Activated T-helper 1 cell treated with anti-CD3 and anti-CD28 coated beads, Interleukin-12 subunit alpha, Interleukin-12 subunit beta, Interleukin-2, Interleukin-4 antibody, amounts not matched to agents 30 ng/mL and 10 ng/mL and 1 ng/mL, durations not matched to agents 14 hours and 24 hours and 36 hours (primary cell): ENCODE results near the gene ST7. TPM values are rescaled to one million over a fixed set of nuclear protein-coding genes. Genes with fewer than 3 reads are reported as not detected.
"Not testable (repeated sequence)": the region's sequence is repeated elsewhere in the genome, so short reads cannot be mapped to it uniquely, and the experiment has no call there.

Experiments used
- DNase-seq: peaks from one replicate; pipeline ENCODE4 v3.0.0; 2021; ENCODE audit warnings: low spot score
- H3K27ac Mint-ChIP-seq: one replicate; pipeline ENCODE4 v1.8.0; 2021; ENCODE audit warnings: mild to moderate bottlenecking, mixed read lengths
- H3K27me3 Mint-ChIP-seq: one replicate; pipeline ENCODE4 v1.8.0; 2022; ENCODE audit warnings: mild to moderate bottlenecking, moderate library complexity, mixed read lengths; ENCODE audit not compliant: insufficient read depth
- H3K36me3 Mint-ChIP-seq: one replicate; pipeline ENCODE4 v1.8.0; 2021; ENCODE audit warnings: low read depth, mixed read lengths
- H3K4me1 Mint-ChIP-seq: one replicate; pipeline ENCODE4 v1.8.0; 2021; ENCODE audit warnings: low read depth, mixed read lengths
- H3K4me3 Mint-ChIP-seq: one replicate; pipeline ENCODE4 v1.8.0; 2021; ENCODE audit warnings: mild to moderate bottlenecking, moderate library complexity, mixed read lengths
- H3K9me3 Mint-ChIP-seq: one replicate; pipeline ENCODE4 v1.8.0; 2021; ENCODE audit warnings: mixed read lengths
- intact Hi-C: fragments of 100-400 bp; cut with micrococcal nuclease; formaldehyde crosslinking; loops from one replicate; pipeline ENCODE4 v1.15.1; 2024
- total RNA-seq: library from RNA; stranded (reverse); gene quantifications from 2 replicates; pipeline ENCODE4 v1.2.3, GENCODE V29; 2022

The ST7 gene
- total RNA-seq, 1 donor from 2014 or later, result 5.8 TPM

- DNase-seq, result no peak
- no peak overlapping the region for H3K4me3 Mint-ChIP-seq
- no peaks in the 10 kb centered on the region for H3K4me1 Mint-ChIP-seq
- H3K27ac Mint-ChIP-seq, result no peak overlapping the region
- H3K36me3 Mint-ChIP-seq, result no peaks in the 10 kb centered on the region
- no peaks in the 10 kb centered on the region for H3K27me3 Mint-ChIP-seq
- intact Hi-C loops, result no loop called here
- no peaks in the 10 kb centered on the region for H3K9me3 Mint-ChIP-seq
Measured at GRCh38 chr7:117229350-117229749, 276.0 kb downstream of the ST7 start.

- intact Hi-C loops, result no loop called here
- Mint-ChIP-seq H3K4me3 (no peak overlapping the region), H3K4me1 (no peaks in the 10 kb centered on the region), H3K27ac (no peak overlapping the region), H3K27me3 (peaks cover 3% of the 10 kb centered on the region), H3K36me3 (no peaks in the 10 kb centered on the region), H3K9me3 (peaks cover 4% of the 10 kb centered on the region)
- no peak for DNase-seq
Measured at GRCh38 chr7:117230276-117231046, 277.2 kb downstream of the ST7 start.

GRCh38 chr7:117231047-117231359 is 277.7 kb downstream of the ST7 start:
- H3K4me3 Mint-ChIP-seq, result no peak overlapping the region
- no peaks in the 10 kb centered on the region for H3K4me1 Mint-ChIP-seq
- peaks cover 4% of the 10 kb centered on the region for H3K9me3 Mint-ChIP-seq
- H3K27me3 Mint-ChIP-seq, result peaks cover 4% of the 10 kb centered on the region
- DNase-seq, result no peak
- H3K36me3 Mint-ChIP-seq, result no peaks in the 10 kb centered on the region
- H3K27ac Mint-ChIP-seq, result no peak overlapping the region
- intact Hi-C loops, result no loop called here

- Mint-ChIP-seq H3K9me3 (peaks cover 4% of the 10 kb centered on the region), H3K36me3 (no peaks in the 10 kb centered on the region), H3K4me1 (no peaks in the 10 kb centered on the region), H3K4me3 (no peak overlapping the region), H3K27ac (no peak overlapping the region), H3K27me3 (peaks cover 4% of the 10 kb centered on the region)
- DNase-seq, result no peak
- intact Hi-C loops, result no loop called here
Measured at GRCh38 chr7:117237646-117238045, 284.3 kb downstream of the ST7 start.

GRCh38 chr7:117238472-117238871 is 285.2 kb downstream of the ST7 start:
- H3K36me3 Mint-ChIP-seq, result no peaks in the 10 kb centered on the region
- H3K27ac Mint-ChIP-seq, result no peak overlapping the region
- intact Hi-C loops, result no loop called here
- no peak for DNase-seq
- H3K27me3 Mint-ChIP-seq, result peaks cover 4% of the 10 kb centered on the region
- H3K9me3 Mint-ChIP-seq, result peaks cover 4% of the 10 kb centered on the region
- no peaks in the 10 kb centered on the region for H3K4me1 Mint-ChIP-seq
- no peak overlapping the region for H3K4me3 Mint-ChIP-seq

- Mint-ChIP-seq H3K27me3 (peaks cover 4% of the 10 kb centered on the region), H3K9me3 (peaks cover 4% of the 10 kb centered on the region), H3K4me3 (no peak overlapping the region), H3K27ac (no peak overlapping the region), H3K36me3 (no peaks in the 10 kb centered on the region), H3K4me1 (no peaks in the 10 kb centered on the region)
- DNase-seq, result no peak
- intact Hi-C loops, result no loop called here
Measured at GRCh38 chr7:117238937-117239336, 285.6 kb downstream of the ST7 start.

- no peak for DNase-seq
- no peaks in the 10 kb centered on the region for H3K4me1 Mint-ChIP-seq
- no peak overlapping the region for H3K4me3 Mint-ChIP-seq
- H3K27ac Mint-ChIP-seq, result no peak overlapping the region
- H3K27me3 Mint-ChIP-seq, result no peaks in the 10 kb centered on the region
- no peaks in the 10 kb centered on the region for H3K36me3 Mint-ChIP-seq
- intact Hi-C loops, result no loop called here
- no peaks in the 10 kb centered on the region for H3K9me3 Mint-ChIP-seq
Measured at GRCh38 chr7:117241088-117241487, 287.8 kb downstream of the ST7 start.

GRCh38 chr7:117243390-117243789 is 290.1 kb downstream of the ST7 start:
- intact Hi-C loops, result no loop called here
- H3K36me3 Mint-ChIP-seq, result no peaks in the 10 kb centered on the region
- DNase-seq, result no peak
- no peaks in the 10 kb centered on the region for H3K9me3 Mint-ChIP-seq
- H3K4me1 Mint-ChIP-seq, result no peaks in the 10 kb centered on the region
- no peak overlapping the region for H3K4me3 Mint-ChIP-seq
- no peak overlapping the region for H3K27ac Mint-ChIP-seq
- no peaks in the 10 kb centered on the region for H3K27me3 Mint-ChIP-seq

GRCh38 chr7:117245703-117246102 is 292.4 kb downstream of the ST7 start:
- H3K4me3 Mint-ChIP-seq, H3K27ac Mint-ChIP-seq, H3K27me3 Mint-ChIP-seq, H3K4me1 Mint-ChIP-seq, H3K9me3 Mint-ChIP-seq, intact Hi-C loops, DNase-seq, H3K36me3 Mint-ChIP-seq: not testable (repeated sequence)

GRCh38 chr7:117247809-117248208 is 294.5 kb downstream of the ST7 start:
- intact Hi-C loops, result no loop called here
- DNase-seq, result no peak
- H3K4me3 Mint-ChIP-seq, result no peak overlapping the region
- no peak overlapping the region for H3K27ac Mint-ChIP-seq
- H3K9me3 Mint-ChIP-seq, result no peaks in the 10 kb centered on the region
- no peaks in the 10 kb centered on the region for H3K4me1 Mint-ChIP-seq
- H3K36me3 Mint-ChIP-seq, result no peaks in the 10 kb centered on the region
- H3K27me3 Mint-ChIP-seq, result no peaks in the 10 kb centered on the region

- Mint-ChIP-seq H3K27me3 (no peaks in the 10 kb centered on the region), H3K4me1 (no peaks in the 10 kb centered on the region), H3K4me3 (no peak overlapping the region), H3K36me3 (no peaks in the 10 kb centered on the region), H3K9me3 (no peaks in the 10 kb centered on the region), H3K27ac (no peak overlapping the region)
- intact Hi-C loops, result no loop called here
- DNase-seq, result no peak
Measured at GRCh38 chr7:117248829-117249228, 295.5 kb downstream of the ST7 start.

GRCh38 chr7:117249696-117250095 is 296.4 kb downstream of the ST7 start:
- H3K9me3 Mint-ChIP-seq, result no peaks in the 10 kb centered on the region
- intact Hi-C loops, result no loop called here
- no peak overlapping the region for H3K4me3 Mint-ChIP-seq

GRCh38 chr7:117250245-117250644 is 296.9 kb downstream of the ST7 start:
- intact Hi-C loops, result no loop called here
- no peaks in the 10 kb centered on the region for H3K9me3 Mint-ChIP-seq
- H3K4me1 Mint-ChIP-seq, result no peaks in the 10 kb centered on the region
- no peaks in the 10 kb centered on the region for H3K27me3 Mint-ChIP-seq
- no peak overlapping the region for H3K27ac Mint-ChIP-seq
- no peak overlapping the region for H3K4me3 Mint-ChIP-seq
- no peaks in the 10 kb centered on the region for H3K36me3 Mint-ChIP-seq
- no peak for DNase-seq

More at GRCh38 chr7:117249696-117250095, 296.4 kb downstream of the ST7 start:
- Mint-ChIP-seq H3K36me3 (no peaks in the 10 kb centered on the region), H3K27ac (no peak overlapping the region), H3K27me3 (no peaks in the 10 kb centered on the region), H3K4me1 (no peaks in the 10 kb centered on the region)
- DNase-seq, result no peak

- no peak overlapping the region for H3K27ac Mint-ChIP-seq
- intact Hi-C loops, result no loop called here
- H3K36me3 Mint-ChIP-seq, result no peaks in the 10 kb centered on the region
- no peaks in the 10 kb centered on the region for H3K27me3 Mint-ChIP-seq
- H3K4me3 Mint-ChIP-seq, result no peak overlapping the region
- H3K4me1 Mint-ChIP-seq, result no peaks in the 10 kb centered on the region
- no peaks in the 10 kb centered on the region for H3K9me3 Mint-ChIP-seq
- no peak for DNase-seq
Measured at GRCh38 chr7:117250801-117251200, 297.5 kb downstream of the ST7 start.
